Testis (tissue), 3 donors: Measurements from ENCODE around the gene RSU1. TPM values are rescaled to one million over a fixed set of nuclear protein-coding genes. Genes with fewer than 3 reads are reported as not detected.

Source experiments
- DNase-seq: peaks from one replicate; pipeline ENCODE4 v3.0.0-alpha.2; 2019
- H3K27ac ChIP-seq, 2 donors: fragments of 200-600 bp; sonication (generic); one replicate each; pipeline ENCODE4 v1.5.1; 2019
- H3K27me3 ChIP-seq: fragments of 200-600 bp; sonication (generic); one replicate; pipeline ENCODE4 v1.5.1; 2019
- H3K36me3 ChIP-seq: fragments of 200-600 bp; sonication (generic); one replicate; pipeline ENCODE4 v1.5.1; 2017; ENCODE audit warnings: low read depth; ENCODE audit errors: missing control alignments
- H3K4me1 ChIP-seq: fragments of 200-600 bp; sonication (generic); one replicate; pipeline ENCODE4 v1.5.1; 2019
- H3K4me3 ChIP-seq, 2 donors: fragments of 200-600 bp; sonication (generic); one replicate each; pipeline ENCODE4 v1.5.1; 2017 to 2019
- H3K9me3 ChIP-seq: fragments of 200-600 bp; sonication (generic); one replicate; pipeline ENCODE4 v1.5.1; 2017
- POLR2A ChIP-seq: fragments of 450-650 bp; IDR thresholded peaks from one replicate; pipeline ENCODE4 v1.6.1; 2017; ENCODE audit warnings: antibody characterized with exemption, mild to moderate bottlenecking, moderate library complexity
- WGBS, 2 donors: methylation state at CpG; one replicate each; pipeline ENCODE4 v1.1.5; 2018; 5-methylcytosine and 5-hydroxymethylcytosine counted together
- intact Hi-C: fragments of 100-400 bp; cut with DNase I; formaldehyde crosslinking; loops from one replicate; pipeline ENCODE4 v1.15.1; 2023; ENCODE audit warnings: low total_unique reads
- polyA plus RNA-seq: library from polyadenylated mRNA; stranded (reverse); fragments of 350-450 nt; fragmentation: Illumina TruSeq; extraction: RNeasy Lipid Tissue Mini Kit (QIAGEN cat#74804); gene quantifications from one replicate; pipeline ENCODE4 v1.2.3, GENCODE V29; 2014; ENCODE audit warnings: low read depth, low replicate concordance; ENCODE audit not compliant: insufficient read depth
- total RNA-seq, 2 donors: library from RNA; depleted of rRNA; stranded (reverse); fragments of >200 nt; gene quantifications; one replicate each; pipeline ENCODE4 v1.2.3, GENCODE V29; 2016
- TF ChIP-seq, protein P1 (sequence below), 3 experiments: fragments of 450-650 bp in 2 of 3; fragments of 200-600 bp in 1 of 3; sonication (generic) in 1 of 3; IDR thresholded peaks; one replicate each; pipeline ENCODE4 v1.5.1; 2016 to 2019; ENCODE audit warnings: antibody characterized with exemption in 3 of 3, mild to moderate bottlenecking in 2 of 3, moderate library complexity in 1 of 3

RSU1 gene
- total and polyA plus RNA-seq, 3 donors from 2014 or later = 26.0 to 38.4 (median 27.3) TPM

DNA sequence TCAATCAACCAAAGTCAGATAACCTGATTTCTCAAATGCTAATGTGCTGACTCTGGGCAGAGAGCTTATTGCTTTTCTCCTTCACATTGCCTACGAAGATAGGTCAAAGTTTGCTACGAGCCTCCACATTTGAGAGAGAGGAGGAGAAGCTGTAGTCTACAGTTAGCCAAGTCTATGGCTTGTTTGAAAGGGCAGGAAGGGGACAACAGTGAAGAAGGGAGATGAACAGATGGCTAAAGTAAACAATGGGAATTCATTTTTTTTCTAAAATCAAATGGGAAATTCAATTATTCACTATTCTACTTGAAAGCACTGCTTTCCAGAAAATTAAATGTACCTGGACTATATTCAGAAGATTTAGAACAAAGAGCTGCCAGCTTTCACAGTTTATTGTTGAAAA, 168.9 kb downstream of the RSU1 start:
- Histone ChIP-seq H3K9me3 (no peaks in the 10 kb centered on the region), H3K27ac (no peak overlapping the region), H3K4me1 (no peaks in the 10 kb centered on the region), H3K27me3 (no peaks in the 10 kb centered on the region), H3K4me3 (no peak overlapping the region), H3K36me3 (no peaks in the 10 kb centered on the region)
- no peak for DNase-seq
- WGBS, 2 donors = 92 to 94% methylated on average over 2 of the region's 2 CpGs
- no peak for TF ChIP-seq POLR2A
- TF ChIP-seq, protein P1, sequence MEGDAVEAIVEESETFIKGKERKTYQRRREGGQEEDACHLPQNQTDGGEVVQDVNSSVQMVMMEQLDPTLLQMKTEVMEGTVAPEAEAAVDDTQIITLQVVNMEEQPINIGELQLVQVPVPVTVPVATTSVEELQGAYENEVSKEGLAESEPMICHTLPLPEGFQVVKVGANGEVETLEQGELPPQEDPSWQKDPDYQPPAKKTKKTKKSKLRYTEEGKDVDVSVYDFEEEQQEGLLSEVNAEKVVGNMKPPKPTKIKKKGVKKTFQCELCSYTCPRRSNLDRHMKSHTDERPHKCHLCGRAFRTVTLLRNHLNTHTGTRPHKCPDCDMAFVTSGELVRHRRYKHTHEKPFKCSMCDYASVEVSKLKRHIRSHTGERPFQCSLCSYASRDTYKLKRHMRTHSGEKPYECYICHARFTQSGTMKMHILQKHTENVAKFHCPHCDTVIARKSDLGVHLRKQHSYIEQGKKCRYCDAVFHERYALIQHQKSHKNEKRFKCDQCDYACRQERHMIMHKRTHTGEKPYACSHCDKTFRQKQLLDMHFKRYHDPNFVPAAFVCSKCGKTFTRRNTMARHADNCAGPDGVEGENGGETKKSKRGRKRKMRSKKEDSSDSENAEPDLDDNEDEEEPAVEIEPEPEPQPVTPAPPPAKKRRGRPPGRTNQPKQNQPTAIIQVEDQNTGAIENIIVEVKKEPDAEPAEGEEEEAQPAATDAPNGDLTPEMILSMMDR (IDR thresholded peaks at IDR 0.05) = no peak
- intact Hi-C loops = no loop called here

DNA sequence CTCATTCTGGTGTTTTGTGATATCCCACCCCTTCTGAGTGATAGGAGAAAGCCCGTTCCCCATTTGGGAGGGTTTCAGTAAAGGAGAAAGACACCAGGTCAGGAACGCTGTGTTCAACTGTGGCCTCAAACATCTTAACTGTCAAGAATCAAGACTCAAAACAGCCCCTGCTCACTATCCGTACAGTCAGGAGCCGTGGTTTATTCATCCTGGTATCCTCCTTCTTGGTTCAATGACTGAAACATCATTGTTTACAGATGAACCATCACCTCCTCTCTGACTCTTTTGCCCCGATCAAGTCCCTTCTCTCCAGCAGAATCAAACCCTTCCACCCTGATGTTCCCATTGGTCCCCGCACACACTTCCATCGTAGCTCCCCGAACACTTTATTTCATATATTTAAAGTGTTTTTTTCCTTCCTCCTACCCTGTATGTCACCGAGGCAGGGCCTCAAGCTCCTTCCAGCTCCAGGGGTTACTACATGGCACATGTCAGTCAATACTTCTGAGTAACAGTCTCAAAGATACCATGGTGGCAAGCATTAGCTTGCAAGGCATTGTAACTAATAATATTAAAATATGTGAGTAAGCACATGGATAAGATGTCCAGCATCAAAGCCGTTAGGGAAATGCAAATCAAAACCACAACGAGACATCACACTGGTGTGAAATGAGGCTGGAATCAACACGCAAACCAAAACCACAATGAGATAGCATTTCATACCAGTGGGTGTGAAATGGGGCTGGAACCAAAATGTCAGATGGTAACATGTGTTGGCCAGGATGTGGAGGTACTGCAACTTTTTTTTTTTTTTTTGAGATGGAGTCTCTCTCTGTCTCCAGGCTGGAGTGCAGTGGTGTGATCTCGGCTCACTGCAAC, 170.8 kb downstream of the RSU1 start:
- TF ChIP-seq, protein P1 (IDR thresholded peaks at IDR 0.05) = no peak
- no peak for TF ChIP-seq POLR2A
- H3K27ac ChIP-seq = no peak overlapping the region
- no peaks in the 10 kb centered on the region for H3K4me1 ChIP-seq
- 93% methylated on average over 13 of the region's 13 CpGs for WGBS, 2 donors
- H3K36me3 ChIP-seq = no peaks in the 10 kb centered on the region
- DNase-seq = no peak
- H3K4me3 ChIP-seq = no peak overlapping the region
- no peaks in the 10 kb centered on the region for H3K9me3 ChIP-seq
- intact Hi-C loops = no loop called here
- H3K27me3 ChIP-seq = no peaks in the 10 kb centered on the region

DNA sequence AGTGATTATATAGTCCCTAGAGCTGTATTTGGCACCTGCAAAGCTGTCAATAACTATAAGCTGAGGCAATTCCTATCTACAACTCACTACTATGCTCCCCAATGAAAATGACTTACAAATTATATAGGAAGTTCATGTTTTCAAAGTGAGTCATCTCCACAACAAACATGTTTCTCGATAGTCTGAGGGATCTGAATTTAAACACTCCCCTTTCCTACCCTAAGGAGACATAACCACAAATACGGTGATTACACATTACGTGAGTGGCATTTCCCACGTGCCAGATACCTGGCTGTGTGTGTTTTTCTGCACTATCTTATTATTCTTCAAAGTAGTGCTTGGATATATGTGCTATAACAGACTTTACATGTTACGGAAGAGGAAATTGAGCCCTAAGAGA, 173.1 kb downstream of the RSU1 start:
- no peak for TF ChIP-seq POLR2A
- TF ChIP-seq, protein P1 (IDR thresholded peaks at IDR 0.05) = no peak
- Histone ChIP-seq H3K4me3 (no peak overlapping the region), H3K27ac (no peak overlapping the region), H3K36me3 (no peaks in the 10 kb centered on the region), H3K27me3 (no peaks in the 10 kb centered on the region), H3K9me3 (no peaks in the 10 kb centered on the region), H3K4me1 (no peaks in the 10 kb centered on the region)
- intact Hi-C loops = no loop called here
- WGBS, 2 donors = 82 to 89% methylated on average over 5 of the region's 5 CpGs
- no peak for DNase-seq

DNA sequence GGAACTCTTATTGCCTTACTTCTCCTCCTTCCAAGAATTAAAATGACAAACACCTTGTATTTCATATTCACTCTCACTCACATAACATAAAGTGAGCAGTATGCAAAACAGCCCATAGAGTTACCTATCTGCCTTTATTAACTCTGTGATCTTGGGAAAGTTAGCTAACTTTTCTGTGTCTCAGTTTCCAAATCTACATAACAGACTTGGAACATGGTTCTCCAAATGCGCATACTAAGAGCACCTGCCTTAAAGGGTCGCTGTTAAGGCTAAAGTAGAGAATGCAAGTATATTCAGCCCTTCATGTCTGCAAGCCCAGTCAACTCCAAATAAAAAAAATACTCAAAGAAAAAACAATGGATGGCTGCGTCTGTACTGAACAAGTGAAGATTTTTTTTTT, 173.7 kb downstream of the RSU1 start:
- TF ChIP-seq POLR2A = no peak
- TF ChIP-seq, protein P1 (IDR thresholded peaks at IDR 0.05) = no peak
- no peaks in the 10 kb centered on the region for H3K4me1 ChIP-seq
- H3K36me3 ChIP-seq = no peaks in the 10 kb centered on the region
- intact Hi-C loops = no loop called here
- no peak overlapping the region for H3K4me3 ChIP-seq
- no peaks in the 10 kb centered on the region for H3K9me3 ChIP-seq
- H3K27me3 ChIP-seq = no peaks in the 10 kb centered on the region
- 90 to 91% methylated on average over 3 of the region's 3 CpGs for WGBS, 2 donors
- H3K27ac ChIP-seq = no peak overlapping the region
- no peak for DNase-seq

DNA sequence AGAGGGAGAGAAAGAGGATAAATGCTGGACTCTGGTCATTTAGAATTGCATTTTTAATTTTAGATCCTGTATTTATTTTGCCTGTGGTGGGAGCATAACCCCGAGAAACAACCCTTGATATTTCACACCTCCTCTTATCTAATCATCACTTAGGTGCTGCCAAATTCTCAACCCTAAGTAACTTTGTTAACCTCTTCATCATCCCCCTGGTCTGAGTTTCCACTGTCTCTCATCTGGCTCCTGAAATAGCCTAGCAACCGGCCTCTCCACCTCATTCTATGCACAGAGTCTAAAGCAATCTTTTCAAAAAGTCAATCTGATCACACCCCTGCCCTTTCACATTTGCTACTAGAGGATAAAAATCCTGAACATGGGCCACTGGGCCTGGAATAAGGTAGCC, 177.1 kb downstream of the RSU1 start:
- intact Hi-C loops = no loop called here
- Histone ChIP-seq H3K27me3 (no peaks in the 10 kb centered on the region), H3K27ac (no peak overlapping the region), H3K9me3 (no peaks in the 10 kb centered on the region), H3K4me3 (no peak overlapping the region), H3K4me1 (no peaks in the 10 kb centered on the region), H3K36me3 (no peaks in the 10 kb centered on the region)
- no peak for TF ChIP-seq POLR2A
- TF ChIP-seq, protein P1 (IDR thresholded peaks at IDR 0.05) = no peak
- DNase-seq = no peak
- 69 to 84% methylated on average over 2 of the region's 2 CpGs for WGBS, 2 donors
